ENCODE results near the gene ZNF555.

DNA sequence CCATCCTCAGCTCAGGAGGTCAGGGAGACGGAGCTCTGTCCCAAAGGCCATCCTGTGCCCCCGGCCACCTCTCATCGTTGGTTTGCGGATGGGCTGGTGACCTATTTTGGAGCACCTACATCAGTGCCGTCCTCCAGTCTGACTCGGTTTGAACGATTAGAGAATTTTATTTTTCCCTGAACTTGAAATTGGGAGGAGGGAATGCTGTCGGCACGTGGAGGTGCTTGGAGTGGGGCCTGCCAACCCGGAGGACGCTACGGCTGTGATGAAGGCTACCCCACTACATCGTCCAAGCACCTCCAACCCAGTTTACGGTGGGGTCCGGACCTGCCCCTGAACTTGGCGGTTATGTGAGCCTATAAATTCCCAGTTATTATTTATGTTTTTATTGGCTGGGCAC is 24.6 kb upstream of the ZNF555 start:
- no peak for TF ChIP-seq ZFX (IDR thresholded peaks at IDR 0.05; ENCODE audit: borderline replicate concordance)
- no peak for TF ChIP-seq CTCF (IDR thresholded peaks at IDR 0.05)

Data from 22Rv1 (cell line).